ENCODE measurements around the gene OR2AT4.

DNA sequence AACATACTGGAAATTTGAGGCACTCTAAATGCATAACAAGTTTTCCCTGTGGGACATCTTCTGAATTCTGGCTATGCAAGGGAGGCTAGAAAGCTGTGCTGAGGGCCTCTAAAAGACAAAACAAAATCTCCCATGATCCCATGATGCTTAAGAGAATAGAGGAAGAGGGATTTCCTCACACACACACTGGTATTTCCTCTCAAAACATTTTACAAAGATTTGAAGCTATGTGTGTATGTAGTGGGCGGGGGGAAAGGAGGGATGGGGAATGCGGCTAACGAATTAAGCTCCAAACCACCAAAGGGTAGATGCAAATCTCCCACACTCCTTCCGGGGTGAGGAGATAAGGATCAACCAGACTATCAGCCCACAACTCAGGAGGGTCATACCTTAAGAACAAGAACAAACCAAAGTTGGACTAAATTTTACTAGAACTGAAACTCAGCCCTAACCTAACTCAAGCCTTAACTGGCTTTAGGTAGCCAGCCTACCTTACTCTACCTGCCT, 6.0 kb downstream of the OR2AT4 start:
- TF ChIP-seq, protein P1, sequence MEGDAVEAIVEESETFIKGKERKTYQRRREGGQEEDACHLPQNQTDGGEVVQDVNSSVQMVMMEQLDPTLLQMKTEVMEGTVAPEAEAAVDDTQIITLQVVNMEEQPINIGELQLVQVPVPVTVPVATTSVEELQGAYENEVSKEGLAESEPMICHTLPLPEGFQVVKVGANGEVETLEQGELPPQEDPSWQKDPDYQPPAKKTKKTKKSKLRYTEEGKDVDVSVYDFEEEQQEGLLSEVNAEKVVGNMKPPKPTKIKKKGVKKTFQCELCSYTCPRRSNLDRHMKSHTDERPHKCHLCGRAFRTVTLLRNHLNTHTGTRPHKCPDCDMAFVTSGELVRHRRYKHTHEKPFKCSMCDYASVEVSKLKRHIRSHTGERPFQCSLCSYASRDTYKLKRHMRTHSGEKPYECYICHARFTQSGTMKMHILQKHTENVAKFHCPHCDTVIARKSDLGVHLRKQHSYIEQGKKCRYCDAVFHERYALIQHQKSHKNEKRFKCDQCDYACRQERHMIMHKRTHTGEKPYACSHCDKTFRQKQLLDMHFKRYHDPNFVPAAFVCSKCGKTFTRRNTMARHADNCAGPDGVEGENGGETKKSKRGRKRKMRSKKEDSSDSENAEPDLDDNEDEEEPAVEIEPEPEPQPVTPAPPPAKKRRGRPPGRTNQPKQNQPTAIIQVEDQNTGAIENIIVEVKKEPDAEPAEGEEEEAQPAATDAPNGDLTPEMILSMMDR (IDR thresholded peaks at IDR 0.05): no peak
- TF ChIP-seq POLR2A (IDR thresholded peaks at IDR 0.05) (no peak), POLR2AphosphoS5 (IDR thresholded peaks at IDR 0.05) (no peak)
